H1 (cell line): Measurements from ENCODE around the gene EPN3. TPM values are rescaled to one million over a fixed set of nuclear protein-coding genes. Genes with fewer than 3 reads are reported as not detected.

Experiments
- BACH1 ChIP-seq: IDR thresholded peaks from 2 replicates; pipeline ENCODE4 v1.6.1; 2012; ENCODE audit warnings: low read length, improper control_type of control experiment
- SP2 ChIP-seq: IDR thresholded peaks from 2 replicates; pipeline ENCODE4 v1.6.1; 2012; ENCODE audit warnings: mild to moderate bottlenecking, low read length, inconsistent platforms
- polyA plus RNA-seq, 7 experiments: library from polyadenylated mRNA; depleted of rRNA in 3 of 7; stranded (reverse) in 5 of 7; unstranded in 2 of 7; fragments of >200 nt in 5 of 7; fragments of 200-250 nt in 2 of 7; gene quantifications; 1 replicate in 5 of 7; 2 replicates in 1 of 7; 4 replicates in 1 of 7; pipeline versions ENCODE4 v1.2.1 to v1.2.3, GENCODE V29; 2011 to 2013; ENCODE audit warnings: missing spikeins in 2 of 7, mixed read lengths in 2 of 7
- total RNA-seq: library from RNA; stranded (reverse); fragmentation: NEBNext Ultra II Directional; extraction: Animal tissue kit (Norgen Biotek cat#: 25700); gene quantifications from 2 replicates; pipeline ENCODE4 v1.2.1, GENCODE V29; 2021
- TF ChIP-seq, protein P1 (sequence below): IDR thresholded peaks from 2 replicates; pipeline ENCODE4 v1.6.1; 2012; ENCODE audit warnings: inconsistent platforms

The EPN3 gene
- total and polyA plus RNA-seq, 2 of the 8 experiments (the other 6 are each of a cell fraction or from before 2014, with no cell fraction given) = 6.7 to 7.9 TPM

DNA sequence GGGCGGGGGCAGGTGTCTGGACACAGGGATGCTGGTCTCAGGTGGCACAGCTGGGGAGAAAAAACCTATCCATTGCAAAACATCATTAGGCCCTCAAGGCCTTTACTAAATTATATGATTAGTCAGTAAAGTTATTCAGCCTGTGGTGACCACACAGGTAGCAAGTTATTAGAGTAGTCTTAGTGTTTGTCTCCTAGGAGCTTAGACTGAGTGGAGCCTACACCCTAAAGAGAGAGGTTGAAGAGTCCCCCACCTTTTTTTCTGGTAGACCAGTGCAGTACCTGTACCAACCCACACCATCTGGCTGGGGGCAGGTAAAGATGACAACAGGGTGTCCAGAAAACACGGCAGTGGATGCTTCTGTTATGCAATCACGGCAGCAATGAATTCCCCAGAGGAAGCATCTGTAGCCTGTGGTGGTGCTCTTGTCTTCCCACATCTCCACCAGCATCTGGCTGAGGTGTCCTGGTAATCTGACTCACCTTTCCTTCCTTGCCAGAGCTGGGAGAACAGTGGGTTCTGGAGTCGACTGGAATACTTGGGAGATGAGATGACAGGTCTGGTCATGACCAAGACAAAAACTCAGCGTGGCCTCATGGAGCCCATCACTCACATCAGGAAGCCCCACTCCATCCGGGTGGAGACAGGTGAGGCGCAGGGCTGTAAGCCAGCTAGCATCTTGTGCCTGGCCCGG is 13.2 kb upstream of the EPN3 start (continued):
- TF ChIP-seq BACH1 (no peak), SP2 (no peak)
- TF ChIP-seq, protein P1, sequence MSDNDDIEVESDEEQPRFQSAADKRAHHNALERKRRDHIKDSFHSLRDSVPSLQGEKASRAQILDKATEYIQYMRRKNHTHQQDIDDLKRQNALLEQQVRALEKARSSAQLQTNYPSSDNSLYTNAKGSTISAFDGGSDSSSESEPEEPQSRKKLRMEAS = no peak
